UCSD-AML1 (cell line): ENCODE data around the gene MAGI2.
"Not testable (repeated sequence)": the region's sequence is repeated elsewhere in the genome, so short reads cannot be mapped to it uniquely, and the experiment has no call there.

ENCODE experiments used
- DNase-seq: peaks from one replicate; lab custom pipeline; 2025; ENCODE audit not compliant: unreplicated experiment; lab: John Stamatoyannopoulos, UW

Gene MAGI2

GRCh38 chr7:79064187-79064823, 389.2 kb downstream of the MAGI2 start:
- DNase-seq = no peak

GRCh38 chr7:79063019-79063698, 390.3 kb downstream of the MAGI2 start:
- no peak for DNase-seq

GRCh38 chr7:79060498-79060897, 393.0 kb downstream of the MAGI2 start:
- no peak for DNase-seq

- no peak for DNase-seq
Measured at GRCh38 chr7:79055722-79056415, 397.6 kb downstream of the MAGI2 start.

GRCh38 chr7:79051915-79052314, 401.6 kb downstream of the MAGI2 start:
- DNase-seq = no peak

- no peak for DNase-seq
Measured at GRCh38 chr7:79050603-79051002, 402.9 kb downstream of the MAGI2 start.

- DNase-seq = no peak
Measured at GRCh38 chr7:79046061-79046460, 407.4 kb downstream of the MAGI2 start.

- DNase-seq = no peak
Measured at GRCh38 chr7:79037001-79037400, 416.5 kb downstream of the MAGI2 start.

GRCh38 chr7:79036356-79036755, 417.1 kb downstream of the MAGI2 start:
- DNase-seq = no peak

- DNase-seq = no peak
Measured at GRCh38 chr7:79035858-79036257, 417.6 kb downstream of the MAGI2 start.

- DNase-seq = no peak
Measured at GRCh38 chr7:79034730-79035129, 418.7 kb downstream of the MAGI2 start.

GRCh38 chr7:79019711-79020110, 433.8 kb downstream of the MAGI2 start:
- DNase-seq = not testable (repeated sequence)

- no peak for DNase-seq
Measured at GRCh38 chr7:79011921-79012320, 441.5 kb downstream of the MAGI2 start.

- DNase-seq = no peak
Measured at GRCh38 chr7:79009647-79010046, 443.8 kb downstream of the MAGI2 start.

GRCh38 chr7:79008786-79009185, 444.7 kb downstream of the MAGI2 start:
- DNase-seq = no peak

GRCh38 chr7:78996013-78996412, 457.5 kb downstream of the MAGI2 start:
- no peak for DNase-seq

GRCh38 chr7:78993341-78993740, 460.1 kb downstream of the MAGI2 start:
- DNase-seq = no peak

GRCh38 chr7:78985509-78985908, 468.0 kb downstream of the MAGI2 start:
- DNase-seq = no peak

GRCh38 chr7:78983483-78983882, 470.0 kb downstream of the MAGI2 start:
- no peak for DNase-seq

GRCh38 chr7:78970440-78970916, 483.0 kb downstream of the MAGI2 start:
- DNase-seq = no peak

- DNase-seq = no peak
Measured at GRCh38 chr7:78968951-78969350, 484.5 kb downstream of the MAGI2 start.

GRCh38 chr7:78967561-78967960, 485.9 kb downstream of the MAGI2 start:
- not testable (repeated sequence) for DNase-seq
